Activated CD4-positive, alpha-beta memory T cell treated with anti-CD3 and anti-CD28 coated beads, Interleukin-2, amount 10 ng/mL, durations not matched to agents 7 days and 5 days (primary cell): ENCODE measurements around the gene VASN. TPM values are rescaled to one million over a fixed set of nuclear protein-coding genes. Genes with fewer than 3 reads are reported as not detected.

ENCODE experiments used
- CTCF ChIA-PET: fragments of 350-600 bp; sonication (Branson Sonifier 250); formaldehyde crosslinking; loops from one replicate; lab custom pipeline; 2021; ENCODE audit warnings: antibody characterized with exemption, inconsistent platforms; lab: Charles Lee
- POLR2A ChIA-PET: fragments of 350-600 bp; sonication (Branson Sonifier 250); formaldehyde crosslinking; loops from one replicate; lab custom pipeline; 2021; ENCODE audit warnings: antibody characterized with exemption; lab: Charles Lee
- DNase-seq: peaks from one replicate; pipeline ENCODE4 v3.0.0-alpha.2; 2020
- H3K27ac Mint-ChIP-seq: one replicate; pipeline ENCODE4 v1.8.0; 2021; ENCODE audit warnings: mild to moderate bottlenecking, mixed read lengths
- H3K27me3 Mint-ChIP-seq: one replicate; pipeline ENCODE4 v1.8.0; 2021; ENCODE audit warnings: mixed read lengths
- H3K36me3 Mint-ChIP-seq: one replicate; pipeline ENCODE4 v1.8.0; 2021; ENCODE audit warnings: low read depth, mixed read lengths
- H3K4me1 Mint-ChIP-seq: one replicate; pipeline ENCODE4 v1.8.0; 2021; ENCODE audit warnings: mixed read lengths
- H3K4me3 Mint-ChIP-seq: one replicate; pipeline ENCODE4 v1.8.0; 2021; ENCODE audit warnings: mild to moderate bottlenecking, mixed read lengths
- H3K9me3 Mint-ChIP-seq: one replicate; pipeline ENCODE4 v1.8.0; 2021; ENCODE audit warnings: mixed read lengths
- total RNA-seq, 2 experiments: library from RNA; stranded (reverse); gene quantifications; one replicate each; pipeline ENCODE4 v1.2.3, GENCODE V29; 2021

The VASN gene
- total RNA-seq, 2 experiments from 2014 or later = 0.08 TPM; not detected in 1

GRCh38 chr16:4399001-4399730 lies 27.5 kb downstream of the VASN start:
- ChIA-PET POLR2A (interaction anchor here (1.4 kb wide), 1 partner anchor 8 kb away, joined by 3 read pairs; no protein-coding TSS in a partner anchor), CTCF (interaction anchor here (1.4 kb wide), 1 partner anchor 11 kb away, joined by 9 read pairs; no protein-coding TSS in a partner anchor)
- Mint-ChIP-seq H3K4me3 (no peak overlapping the region), H3K36me3 (peaks cover 58% of the 10 kb centered on the region), H3K27me3 (no peaks in the 10 kb centered on the region), H3K4me1 (peaks cover 9% of the 10 kb centered on the region), H3K9me3 (no peaks in the 10 kb centered on the region), H3K27ac (no peak overlapping the region)
- no peak for DNase-seq

GRCh38 chr16:4401094-4401501 lies 29.4 kb downstream of the VASN start:
- Mint-ChIP-seq H3K27ac (no peak overlapping the region), H3K27me3 (no peaks in the 10 kb centered on the region), H3K36me3 (peaks cover 54% of the 10 kb centered on the region), H3K4me3 (no peak overlapping the region), H3K4me1 (peaks cover 13% of the 10 kb centered on the region), H3K9me3 (no peaks in the 10 kb centered on the region)
- DNase-seq = no peak
- ChIA-PET POLR2A (interaction anchor here (0.6 kb wide), 1 partner anchor 9 kb away, joined by 3 read pairs; no protein-coding TSS in a partner anchor), CTCF (interaction anchor here (2.7 to 3.1 kb wide), 2 partner anchors 50 to 57 kb away, joined by 8 to 15 read pairs; partner anchors contain the start of gene PAM16)

GRCh38 chr16:4401510-4401909 lies 29.9 kb downstream of the VASN start:
- no peak for DNase-seq
- ChIA-PET POLR2A (interaction anchor here (3.4 to 5.0 kb wide), 2 partner anchors 12 to 15 kb away, joined by 20 to 30 read pairs; partner anchors contain the start of gene CORO7), CTCF (interaction anchor here (1.4 to 4.7 kb wide), 5 partner anchors 12 to 57 kb away, joined by 3 to 52 read pairs (median 8); partner anchors contain the start of genes PAM16 and VASN)
- Mint-ChIP-seq H3K36me3 (peaks cover 53% of the 10 kb centered on the region), H3K27ac (no peak overlapping the region), H3K9me3 (no peaks in the 10 kb centered on the region), H3K27me3 (no peaks in the 10 kb centered on the region), H3K4me3 (no peak overlapping the region), H3K4me1 (peaks cover 12% of the 10 kb centered on the region)

GRCh38 chr16:4402439-4403132 lies 30.9 kb downstream of the VASN start:
- Mint-ChIP-seq H3K4me3 (no peak overlapping the region), H3K4me1 (peaks cover 12% of the 10 kb centered on the region), H3K36me3 (peaks cover 62% of the 10 kb centered on the region), H3K27me3 (no peaks in the 10 kb centered on the region), H3K27ac (no peak overlapping the region), H3K9me3 (no peaks in the 10 kb centered on the region)
- POLR2A ChIA-PET = interaction anchor here (1.0 to 5.0 kb wide), 7 partner anchors 11 to 130 kb away, joined by 3 to 30 read pairs (median 5); partner anchors contain the start of genes CORO7 and TFAP4
- CTCF ChIA-PET = interaction anchor here (0.8 to 4.7 kb wide), 17 partner anchors 9 to 117 kb away, joined by 3 to 52 read pairs (median 4); partner anchors contain the start of genes PAM16 and VASN
- peak; percentile 63 for DNase-seq

- POLR2A ChIA-PET = interaction anchor here (0.6 to 5.0 kb wide), 9 partner anchors 10 to 131 kb away, joined by 3 to 30 read pairs (median 5); partner anchors contain the start of genes CORO7 and TFAP4
- no peaks in the 10 kb centered on the region for H3K9me3 Mint-ChIP-seq
- peaks cover 63% of the 10 kb centered on the region for H3K36me3 Mint-ChIP-seq
- DNase-seq = no peak
- H3K4me1 Mint-ChIP-seq = peaks cover 12% of the 10 kb centered on the region
- H3K27ac Mint-ChIP-seq = no peak overlapping the region
- H3K27me3 Mint-ChIP-seq = no peaks in the 10 kb centered on the region
- CTCF ChIA-PET = interaction anchor here (0.7 to 4.7 kb wide), 22 partner anchors 8 to 146 kb away, joined by 3 to 52 read pairs (median 4); partner anchors contain the start of gene PAM16
- no peak overlapping the region for H3K4me3 Mint-ChIP-seq
Measured at GRCh38 chr16:4403133-4403949, 31.7 kb downstream of the VASN start.

- Mint-ChIP-seq H3K27ac (peak overlapping the region; percentile 7), H3K9me3 (no peaks in the 10 kb centered on the region), H3K27me3 (no peaks in the 10 kb centered on the region), H3K36me3 (peaks cover 65% of the 10 kb centered on the region), H3K4me3 (no peak overlapping the region), H3K4me1 (peaks cover 18% of the 10 kb centered on the region)
- ChIA-PET POLR2A (interaction anchor here (0.9 to 5.0 kb wide), 4 partner anchors 9 to 132 kb away, joined by 3 to 30 read pairs (median 13); partner anchors contain the start of genes CORO7 and TFAP4), CTCF (interaction anchor here (1.0 to 4.7 kb wide), 11 partner anchors 9 to 145 kb away, joined by 3 to 52 read pairs (median 4); partner anchors contain the start of gene PAM16)
- DNase-seq = peak; percentile 48
Measured at GRCh38 chr16:4404247-4404966, 32.8 kb downstream of the VASN start.

- Mint-ChIP-seq H3K4me3 (no peak overlapping the region), H3K27ac (no peak overlapping the region), H3K27me3 (no peaks in the 10 kb centered on the region), H3K36me3 (peaks cover 62% of the 10 kb centered on the region), H3K4me1 (peaks cover 19% of the 10 kb centered on the region), H3K9me3 (no peaks in the 10 kb centered on the region)
- CTCF ChIA-PET = interaction anchor here (0.6 to 4.7 kb wide), 7 partner anchors 8 to 157 kb away, joined by 3 to 52 read pairs (median 3); no protein-coding TSS in a partner anchor
- DNase-seq = no peak
- POLR2A ChIA-PET = interaction anchor here (1.1 to 5.0 kb wide), 4 partner anchors 8 to 54 kb away, joined by 3 to 30 read pairs (median 12); partner anchors contain the start of gene CORO7
Measured at GRCh38 chr16:4404967-4405696, 33.5 kb downstream of the VASN start.

GRCh38 chr16:4407543-4408322 lies 36.1 kb downstream of the VASN start:
- Mint-ChIP-seq H3K9me3 (no peaks in the 10 kb centered on the region), H3K36me3 (peaks cover 71% of the 10 kb centered on the region), H3K4me1 (peaks cover 39% of the 10 kb centered on the region), H3K4me3 (no peak overlapping the region), H3K27ac (no peak overlapping the region), H3K27me3 (no peaks in the 10 kb centered on the region)
- CTCF ChIA-PET = no interaction called here
- POLR2A ChIA-PET = interaction anchor here (0.9 kb wide), 2 partner anchors 9 to 58 kb away, joined by 4 to 5 read pairs; partner anchors contain the start of gene CORO7
- DNase-seq = no peak

GRCh38 chr16:4408323-4408690 lies 36.7 kb downstream of the VASN start:
- H3K27ac Mint-ChIP-seq = no peak overlapping the region
- ChIA-PET POLR2A (interaction anchor here (0.9 kb wide), 1 partner anchor 9 kb away, joined by 5 read pairs; the partner anchor contains the start of gene CORO7), CTCF (no interaction called here)
- H3K9me3 Mint-ChIP-seq = no peaks in the 10 kb centered on the region
- H3K4me1 Mint-ChIP-seq = peaks cover 45% of the 10 kb centered on the region
- no peak overlapping the region for H3K4me3 Mint-ChIP-seq
- no peak for DNase-seq
- peaks cover 74% of the 10 kb centered on the region for H3K36me3 Mint-ChIP-seq
- no peaks in the 10 kb centered on the region for H3K27me3 Mint-ChIP-seq
